ENCODE results near the gene RRBP1. TPM values are rescaled to one million over a fixed set of nuclear protein-coding genes. Genes with fewer than 3 reads are reported as not detected.

The RRBP1 gene
- total and polyA plus RNA-seq, 3 donors from 2014 or later, result 93.8 to 146 (median 144) TPM

GRCh38 chr20:17657898-17658647, 24.0 kb downstream of the RRBP1 start:
- Histone ChIP-seq H3K27me3 (no peaks in the 10 kb centered on the region), H3K27ac (no peak overlapping the region), H3K36me3 (ENCODE audit: low read depth, missing control alignments) (no peaks in the 10 kb centered on the region), H3K9me3 (no peaks in the 10 kb centered on the region), H3K4me3 (no peak overlapping the region), H3K4me1 (no peaks in the 10 kb centered on the region)
- intact Hi-C loops (cut with DNase I; ENCODE audit: low total_unique reads), result no loop called here
- 91 to 96% methylated on average over 8 to 9 of the region's 9 CpGs for WGBS, 2 donors
- DNase-seq, result no peak
- TF ChIP-seq CTCF (IDR thresholded peaks at IDR 0.05) (no peak), POLR2A (IDR thresholded peaks at IDR 0.05) (no peak)

- no peak overlapping the region for H3K27ac ChIP-seq
- H3K36me3 ChIP-seq (ENCODE audit: low read depth, missing control alignments), result no peaks in the 10 kb centered on the region
- intact Hi-C loops (cut with DNase I; ENCODE audit: low total_unique reads), result no loop called here
- TF ChIP-seq POLR2A (IDR thresholded peaks at IDR 0.05), result no peak
- no peaks in the 10 kb centered on the region for H3K9me3 ChIP-seq
- H3K4me3 ChIP-seq, result no peak overlapping the region
- no peaks in the 10 kb centered on the region for H3K4me1 ChIP-seq
- peak; percentile 51 for DNase-seq
- H3K27me3 ChIP-seq, result no peaks in the 10 kb centered on the region
- WGBS, 2 donors, result 59 to 62% methylated on average over 9 of the region's 9 CpGs
Measured at GRCh38 chr20:17657079-17657825, 24.8 kb downstream of the RRBP1 start.

- peaks cover 5% of the 10 kb centered on the region for H3K4me1 ChIP-seq
- intact Hi-C loops (cut with DNase I; ENCODE audit: low total_unique reads), result no loop called here
- 88 to 92% methylated on average over 11 of the region's 11 CpGs for WGBS, 2 donors
Measured at GRCh38 chr20:17655865-17656479, 26.1 kb downstream of the RRBP1 start.

GRCh38 chr20:17655286-17655651, 26.8 kb downstream of the RRBP1 start:
- Histone ChIP-seq H3K27ac (no peak overlapping the region), H3K27me3 (no peaks in the 10 kb centered on the region), H3K36me3 (ENCODE audit: low read depth, missing control alignments) (no peaks in the 10 kb centered on the region), H3K4me3 (no peak overlapping the region), H3K4me1 (peaks cover 7% of the 10 kb centered on the region), H3K9me3 (no peaks in the 10 kb centered on the region)
- intact Hi-C loops (cut with DNase I; ENCODE audit: low total_unique reads), result no loop called here
- 76 to 83% methylated on average over 7 of the region's 7 CpGs for WGBS, 2 donors
- DNase-seq, result no peak
- TF ChIP-seq POLR2A (IDR thresholded peaks at IDR 0.05) (no peak), CTCF (IDR thresholded peaks at IDR 0.05) (peak in 1 of 3 experiments; percentile 1)

More at GRCh38 chr20:17655865-17656479, 26.1 kb downstream of the RRBP1 start:
- TF ChIP-seq CTCF (IDR thresholded peaks at IDR 0.05) (no peak), POLR2A (IDR thresholded peaks at IDR 0.05) (no peak)
- no peak for DNase-seq
- H3K4me3 ChIP-seq, result no peak overlapping the region
- no peaks in the 10 kb centered on the region for H3K9me3 ChIP-seq
- no peaks in the 10 kb centered on the region for H3K27me3 ChIP-seq
- H3K27ac ChIP-seq, result no peak overlapping the region
- H3K36me3 ChIP-seq (ENCODE audit: low read depth, missing control alignments), result no peaks in the 10 kb centered on the region

GRCh38 chr20:17654649-17655285, 27.3 kb downstream of the RRBP1 start:
- H3K4me3 ChIP-seq, result no peak overlapping the region
- H3K27ac ChIP-seq, result no peak overlapping the region
- intact Hi-C loops (cut with DNase I; ENCODE audit: low total_unique reads), result no loop called here
- H3K4me1 ChIP-seq, result peaks cover 8% of the 10 kb centered on the region
- H3K36me3 ChIP-seq (ENCODE audit: low read depth, missing control alignments), result no peaks in the 10 kb centered on the region
- H3K9me3 ChIP-seq, result no peaks in the 10 kb centered on the region
- H3K27me3 ChIP-seq, result no peaks in the 10 kb centered on the region
- WGBS, 2 donors, result 64 to 69% methylated on average over 7 of the region's 7 CpGs
- TF ChIP-seq POLR2A (IDR thresholded peaks at IDR 0.05), result no peak
- TF ChIP-seq CTCF (IDR thresholded peaks at IDR 0.05), result peak in 2 of 3 experiments; percentile 43 to 54
- DNase-seq, result peak; percentile 60
